MCF 10A (cell line): ENCODE data around the gene SIM1. TPM values are rescaled to one million over a fixed set of nuclear protein-coding genes. Genes with fewer than 3 reads are reported as not detected.

ENCODE experiments used
- BruUV-seq: library from RNA; stranded (reverse); fragments of 400-500 nt; replicated peaks from 2 replicates; lab custom pipeline; 2021; lab: Mats Ljungman, UMichigan
- CTCF ChIA-PET: fragments of 300-600 bp; sonication (Branson Sonifier 250); formaldehyde crosslinking; extraction: SDS; loops from one replicate; lab custom pipeline; 2021; ENCODE audit warnings: antibody characterized with exemption, inconsistent platforms; lab: Yijun Ruan, JAX
- POLR2A ChIA-PET: fragments of 300-600, 350-650 bp; sonication (Branson Sonifier 250); formaldehyde crosslinking; extraction: SDS; loops from one replicate; lab custom pipeline; 2020; ENCODE audit warnings: antibody characterized with exemption, inconsistent platforms; lab: Yijun Ruan, JAX
- DNase-seq: peaks from one replicate; pipeline ENCODE4 v3.0.0-alpha.2; 2018; ENCODE audit not compliant: unreplicated experiment
- H3K27ac Mint-ChIP-seq: one replicate; pipeline ENCODE4 v1.8.0; 2022; ENCODE audit warnings: mild to moderate bottlenecking, low read depth, mixed read lengths; ENCODE audit not compliant: unreplicated experiment
- H3K27me3 Mint-ChIP-seq: one replicate; pipeline ENCODE4 v1.8.0; 2022; ENCODE audit warnings: mixed read lengths; ENCODE audit not compliant: insufficient read depth, unreplicated experiment
- H3K36me3 Mint-ChIP-seq: one replicate; pipeline ENCODE4 v1.8.0; 2022; ENCODE audit warnings: mild to moderate bottlenecking, moderate library complexity, mixed read lengths; ENCODE audit not compliant: insufficient read depth, unreplicated experiment
- H3K4me1 Mint-ChIP-seq: one replicate; pipeline ENCODE4 v1.8.0; 2022; ENCODE audit warnings: mixed read lengths; ENCODE audit not compliant: insufficient read depth, unreplicated experiment
- H3K4me3 Mint-ChIP-seq: one replicate; pipeline ENCODE4 v1.8.0; 2022; ENCODE audit warnings: mild to moderate bottlenecking, moderate library complexity, mixed read lengths; ENCODE audit not compliant: unreplicated experiment
- H3K9me3 Mint-ChIP-seq: one replicate; pipeline ENCODE4 v1.8.0; 2022; ENCODE audit warnings: mixed read lengths; ENCODE audit not compliant: unreplicated experiment
- intact Hi-C: fragments of 100-400 bp; cut with micrococcal nuclease; formaldehyde crosslinking; loops from 2 replicates; pipeline ENCODE4 v1.14.1; 2022
- total RNA-seq: library from RNA; stranded (reverse); gene quantifications from 2 replicates; pipeline ENCODE4 v1.2.3, GENCODE V29; 2022
- TF ChIP-seq, protein P1 (sequence below): fragments of 200-600 bp; IDR thresholded peaks from one replicate; pipeline ENCODE4 v1.8.0; 2022; ENCODE audit warnings: antibody characterized with exemption, mild to moderate bottlenecking; ENCODE audit not compliant: unreplicated experiment

The SIM1 gene
- total RNA-seq, 1 experiment from 2014 or later = not detected

DNA sequence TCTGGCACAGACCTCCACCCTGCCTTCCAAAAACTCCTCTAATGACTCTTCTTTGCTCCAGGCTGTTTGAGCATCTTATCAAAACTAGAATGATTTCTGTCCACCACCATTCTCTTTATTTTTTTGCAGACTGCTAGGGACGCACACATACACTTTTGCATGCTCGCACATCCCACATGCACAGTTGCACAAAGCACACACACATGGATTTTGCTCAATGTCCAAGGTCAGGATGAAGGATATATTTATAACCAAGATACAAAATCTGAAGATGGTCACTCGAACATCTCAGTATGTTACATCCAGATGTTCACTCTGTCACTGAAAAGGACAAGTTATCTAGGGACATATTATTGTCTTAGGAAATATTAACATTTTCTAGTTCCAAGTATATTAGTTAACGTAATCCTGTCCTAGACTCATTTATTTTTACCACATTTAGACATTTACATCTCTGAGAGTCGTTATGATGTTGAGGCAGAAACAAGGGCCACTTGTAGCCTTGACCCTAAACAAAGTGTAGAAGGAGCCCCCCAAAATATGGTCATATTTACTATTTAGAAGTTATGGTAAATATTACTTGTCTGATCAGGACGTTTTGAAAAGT, 3.4 kb upstream of the SIM1 start:
- H3K9me3 Mint-ChIP-seq = no peaks in the 10 kb centered on the region
- DNase-seq = no peak
- intact Hi-C loops = no loop called here
- no peaks in the 10 kb centered on the region for H3K36me3 Mint-ChIP-seq
- TF ChIP-seq, protein P1, sequence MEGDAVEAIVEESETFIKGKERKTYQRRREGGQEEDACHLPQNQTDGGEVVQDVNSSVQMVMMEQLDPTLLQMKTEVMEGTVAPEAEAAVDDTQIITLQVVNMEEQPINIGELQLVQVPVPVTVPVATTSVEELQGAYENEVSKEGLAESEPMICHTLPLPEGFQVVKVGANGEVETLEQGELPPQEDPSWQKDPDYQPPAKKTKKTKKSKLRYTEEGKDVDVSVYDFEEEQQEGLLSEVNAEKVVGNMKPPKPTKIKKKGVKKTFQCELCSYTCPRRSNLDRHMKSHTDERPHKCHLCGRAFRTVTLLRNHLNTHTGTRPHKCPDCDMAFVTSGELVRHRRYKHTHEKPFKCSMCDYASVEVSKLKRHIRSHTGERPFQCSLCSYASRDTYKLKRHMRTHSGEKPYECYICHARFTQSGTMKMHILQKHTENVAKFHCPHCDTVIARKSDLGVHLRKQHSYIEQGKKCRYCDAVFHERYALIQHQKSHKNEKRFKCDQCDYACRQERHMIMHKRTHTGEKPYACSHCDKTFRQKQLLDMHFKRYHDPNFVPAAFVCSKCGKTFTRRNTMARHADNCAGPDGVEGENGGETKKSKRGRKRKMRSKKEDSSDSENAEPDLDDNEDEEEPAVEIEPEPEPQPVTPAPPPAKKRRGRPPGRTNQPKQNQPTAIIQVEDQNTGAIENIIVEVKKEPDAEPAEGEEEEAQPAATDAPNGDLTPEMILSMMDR = no peak
- no peak overlapping the region for H3K27ac Mint-ChIP-seq
- ChIA-PET CTCF (no interaction called here), POLR2A (no interaction called here)
- no peak overlapping the region for H3K4me3 Mint-ChIP-seq
- H3K27me3 Mint-ChIP-seq = no peaks in the 10 kb centered on the region
- no TSS peak for BruUV-seq
- no peaks in the 10 kb centered on the region for H3K4me1 Mint-ChIP-seq

GRCh38 chr6:100467129-100468015, 2.7 kb upstream of the SIM1 start:
- DNase-seq = no peak
- H3K9me3 Mint-ChIP-seq = no peaks in the 10 kb centered on the region
- no peaks in the 10 kb centered on the region for H3K27me3 Mint-ChIP-seq
- TF ChIP-seq, protein P1 = no peak
- intact Hi-C loops = no loop called here
- H3K4me1 Mint-ChIP-seq = no peaks in the 10 kb centered on the region
- no peaks in the 10 kb centered on the region for H3K36me3 Mint-ChIP-seq
- ChIA-PET POLR2A (interaction anchor here (1.1 kb wide), 1 partner anchor 394 kb away, joined by 5 read pairs; no protein-coding TSS in a partner anchor), CTCF (interaction anchor here (0.7 to 1.4 kb wide), 2 partner anchors 13 to 65 kb away, joined by 3 read pairs; no protein-coding TSS in a partner anchor)
- BruUV-seq = no TSS peak
- no peak overlapping the region for H3K4me3 Mint-ChIP-seq
- no peak overlapping the region for H3K27ac Mint-ChIP-seq

GRCh38 chr6:100466410-100467128, 1.8 kb upstream of the SIM1 start:
- Mint-ChIP-seq H3K9me3 (no peaks in the 10 kb centered on the region), H3K4me1 (no peaks in the 10 kb centered on the region), H3K36me3 (no peaks in the 10 kb centered on the region), H3K27ac (no peak overlapping the region), H3K27me3 (no peaks in the 10 kb centered on the region), H3K4me3 (no peak overlapping the region)
- CTCF ChIA-PET = interaction anchor here (0.7 to 1.4 kb wide), 2 partner anchors 14 to 65 kb away, joined by 3 read pairs; no protein-coding TSS in a partner anchor
- TF ChIP-seq, protein P1 = no peak
- POLR2A ChIA-PET = interaction anchor here (1.1 kb wide), 1 partner anchor 393 kb away, joined by 5 read pairs; no protein-coding TSS in a partner anchor
- BruUV-seq = no TSS peak
- intact Hi-C loops = no loop called here
- DNase-seq = no peak
